Measurements from ENCODE around the gene RNASE1.
"Not testable (repeated sequence)": the region's sequence is repeated elsewhere in the genome, so short reads cannot be mapped to it uniquely, and the experiment has no call there.

Gene RNASE1
- total RNA-seq: 0 reads per million in 9 experiments

DNA sequence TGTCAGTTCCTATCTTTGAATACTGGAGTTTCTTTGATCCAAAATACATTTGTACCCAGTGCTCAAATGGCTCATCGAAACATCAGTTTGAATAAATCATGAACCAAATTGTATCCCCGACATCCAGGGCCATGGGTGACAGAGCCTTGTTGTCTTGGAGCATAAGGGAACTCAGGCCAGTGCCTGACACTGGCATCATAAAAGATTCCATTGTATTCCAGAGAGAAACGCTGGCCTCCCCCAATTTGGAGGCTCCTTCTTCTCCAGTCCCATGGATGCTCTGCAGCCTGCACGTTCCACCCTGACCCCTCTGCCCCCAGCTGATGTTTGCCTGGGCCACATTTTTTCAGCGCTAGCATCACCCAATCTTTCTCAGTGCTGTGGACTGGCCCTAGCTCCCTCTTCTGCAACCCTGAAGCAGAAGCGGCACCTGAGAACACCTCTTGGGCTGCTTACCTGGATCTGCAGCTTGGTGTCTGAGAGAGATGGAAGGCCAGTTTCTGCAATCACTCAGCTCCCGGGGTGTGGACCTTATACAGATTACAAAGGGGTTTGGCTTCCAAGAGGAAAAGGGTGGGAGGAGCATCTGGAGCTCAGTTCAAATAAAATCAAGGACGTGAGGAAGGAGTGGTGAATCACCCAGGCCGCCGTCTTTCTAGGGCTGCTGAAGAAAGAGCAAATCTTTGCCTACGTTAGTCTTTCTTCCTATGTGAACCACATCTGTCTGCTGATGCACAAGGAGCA, at the start of gene RNASE1:
RNASE1 (minus strand) TSS at position 504 of the 744 bp plus-strand sequence. CDS start 776 bp downstream, outside the sequence.
- no peak for ATAC-seq (replicated peaks)
- Mint-ChIP-seq H3K27ac (no peak within 1 kb of the TSS), H3K27me3 (peaks cover 37 to 67% of the 10 kb centered on the region in 2 donors)

DNA sequence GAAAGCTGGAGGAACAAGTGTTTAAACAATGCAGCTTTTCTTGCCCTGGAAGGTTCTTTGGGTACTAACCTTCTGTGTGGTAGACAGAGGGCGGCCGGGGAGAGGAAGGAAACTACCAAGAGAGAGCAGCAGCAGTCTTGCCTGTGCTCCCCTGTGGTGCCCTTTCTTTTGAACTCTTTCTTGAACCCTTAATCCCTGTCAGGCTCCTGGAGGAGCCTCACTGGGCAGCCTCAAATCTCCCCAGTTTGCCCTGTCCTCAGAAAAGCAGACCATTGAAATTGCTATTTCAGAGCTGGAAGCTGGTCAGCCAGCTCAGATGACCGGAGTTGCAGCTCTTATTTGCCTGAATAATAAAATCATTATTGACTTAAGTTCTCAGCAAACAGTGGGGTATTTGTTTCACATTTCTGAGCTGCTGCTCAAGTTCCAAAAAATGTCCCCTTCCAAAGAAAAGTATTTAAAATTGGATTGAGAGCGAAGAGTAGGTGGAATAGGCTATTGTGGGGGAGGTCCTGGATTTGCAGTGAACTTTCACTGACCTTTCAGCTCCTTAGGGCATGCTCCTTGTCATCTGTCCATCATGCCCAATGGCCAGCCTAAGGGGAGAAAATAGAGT, 46.4 kb upstream of the RNASE1 start:
- H3K36me3 Mint-ChIP-seq (ENCODE audit: insufficient read depth): no peaks in the 10 kb centered on the region
- no peak for DNase-seq
- H3K4me1 Mint-ChIP-seq (ENCODE audit: low read depth in 2 of 2): no peaks in the 10 kb centered on the region
- H3K9me3 Mint-ChIP-seq: no peaks in the 10 kb centered on the region
- peaks cover 12 to 36% of the 10 kb centered on the region in 2 donors for H3K27me3 Mint-ChIP-seq
- no peak for ATAC-seq (replicated peaks)
- H3K4me3 Mint-ChIP-seq: no peak overlapping the region
- H3K27ac Mint-ChIP-seq: no peak overlapping the region

More for the DNA sequence above, at the start of gene RNASE1:
- H3K9me3 Mint-ChIP-seq: no peaks in the 10 kb centered on the region
- DNase-seq: no peak
- H3K36me3 Mint-ChIP-seq (ENCODE audit: insufficient read depth): peaks cover 4% of the 10 kb centered on the region
- H3K4me3 Mint-ChIP-seq: no peak within 1 kb of the TSS
- peaks cover 0 to 7% of the 10 kb centered on the region in 2 donors for H3K4me1 Mint-ChIP-seq (ENCODE audit: low read depth in 2 of 2)

GRCh38 chr14:20848316-20848954, 45.8 kb upstream of the RNASE1 start:
- Mint-ChIP-seq H3K4me1 (ENCODE audit: low read depth in 2 of 2) (no peaks in the 10 kb centered on the region), H3K4me3 (no peak overlapping the region), H3K9me3 (no peaks in the 10 kb centered on the region), H3K27ac (no peak overlapping the region), H3K36me3 (ENCODE audit: insufficient read depth) (no peaks in the 10 kb centered on the region), H3K27me3 (peaks cover 12 to 36% of the 10 kb centered on the region in 2 donors)
- DNase-seq (no peak), ATAC-seq (replicated peaks) (no peak)

- Mint-ChIP-seq H3K4me3 (no peak overlapping the region), H3K27me3 (peaks cover 12 to 36% of the 10 kb centered on the region in 2 donors), H3K4me1 (ENCODE audit: low read depth in 2 of 2) (no peaks in the 10 kb centered on the region), H3K36me3 (ENCODE audit: insufficient read depth) (no peaks in the 10 kb centered on the region), H3K27ac (no peak overlapping the region), H3K9me3 (no peaks in the 10 kb centered on the region)
- DNase-seq (no peak), ATAC-seq (replicated peaks) (no peak)
Observed at GRCh38 chr14:20846560-20846959, 43.9 kb upstream of the RNASE1 start.

DNA sequence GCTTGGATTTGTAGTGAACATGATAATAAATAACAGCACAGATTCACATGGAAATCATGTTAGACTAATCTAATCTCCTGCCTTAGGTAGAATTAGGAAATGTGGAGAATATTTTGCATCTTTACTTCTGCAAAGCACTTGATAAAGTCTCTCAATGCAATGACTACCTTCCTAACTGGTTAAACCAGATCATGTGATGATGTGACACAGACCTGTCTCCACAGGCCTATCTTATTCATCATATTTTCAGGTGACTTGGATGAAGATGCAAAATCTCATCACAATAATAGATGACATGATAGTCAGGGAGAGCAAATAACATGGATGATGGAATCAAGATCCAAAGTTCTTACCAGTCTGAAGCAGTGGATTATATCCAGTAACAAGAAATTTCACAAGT, 38.5 kb upstream of the RNASE1 start:
- no peak for DNase-seq
- ATAC-seq (replicated peaks): no peak
- Mint-ChIP-seq H3K9me3 (no peaks in the 10 kb centered on the region), H3K36me3 (ENCODE audit: insufficient read depth) (no peaks in the 10 kb centered on the region), H3K27ac (no peak overlapping the region), H3K27me3 (peaks cover 0 to 9% of the 10 kb centered on the region in 2 donors), H3K4me3 (no peak overlapping the region), H3K4me1 (ENCODE audit: low read depth in 2 of 2) (peaks cover 0 to 2% of the 10 kb centered on the region in 2 donors)

GRCh38 chr14:20837831-20838230, 35.2 kb upstream of the RNASE1 start:
- ATAC-seq (replicated peaks) (no peak), DNase-seq (no peak)
- H3K4me3 Mint-ChIP-seq: no peak overlapping the region
- peaks cover 0 to 2% of the 10 kb centered on the region in 2 donors for H3K4me1 Mint-ChIP-seq (ENCODE audit: low read depth in 2 of 2)
- no peaks in the 10 kb centered on the region for H3K36me3 Mint-ChIP-seq (ENCODE audit: insufficient read depth)
- H3K27me3 Mint-ChIP-seq: peaks cover 0 to 6% of the 10 kb centered on the region in 2 donors
- H3K9me3 Mint-ChIP-seq: no peaks in the 10 kb centered on the region
- no peak overlapping the region for H3K27ac Mint-ChIP-seq

DNA sequence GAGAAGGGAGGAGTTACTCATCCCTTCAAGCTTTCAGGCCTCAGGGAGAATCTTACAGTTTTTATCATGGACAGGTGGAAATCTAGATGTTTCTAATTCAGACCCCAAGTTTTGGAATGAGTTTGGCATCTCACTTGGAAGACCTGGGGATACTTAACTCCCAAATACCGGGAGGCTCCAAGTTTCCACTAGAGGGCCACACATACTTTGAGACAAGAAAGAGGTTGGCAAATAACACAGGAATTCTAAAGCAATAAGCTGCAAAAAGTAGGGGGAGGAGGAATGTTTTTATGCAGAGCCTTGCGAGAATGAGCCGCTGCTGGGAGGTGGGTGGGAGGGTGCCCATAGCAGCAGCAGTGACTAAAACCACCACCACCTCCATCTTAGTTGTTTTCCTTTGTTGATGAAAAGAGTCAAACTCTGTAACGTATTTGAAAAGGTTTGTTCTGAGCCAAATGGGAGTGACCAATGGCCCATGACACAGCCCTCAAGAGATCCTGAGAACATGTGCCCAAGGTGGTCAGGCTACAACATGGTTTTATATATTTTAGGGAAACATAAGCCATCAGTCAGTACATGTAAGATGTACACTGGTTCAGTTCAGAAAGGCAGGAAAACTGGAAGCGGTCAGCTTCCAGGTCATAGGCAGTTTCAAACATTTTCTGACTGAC, 34.2 kb upstream of the RNASE1 start:
- Mint-ChIP-seq H3K27ac (no peak overlapping the region), H3K9me3 (no peaks in the 10 kb centered on the region), H3K4me3 (no peak overlapping the region), H3K4me1 (ENCODE audit: low read depth in 2 of 2) (peaks cover 0 to 2% of the 10 kb centered on the region in 2 donors), H3K27me3 (no peaks in the 10 kb centered on the region), H3K36me3 (ENCODE audit: insufficient read depth) (no peaks in the 10 kb centered on the region)
- DNase-seq (no peak), ATAC-seq (replicated peaks) (no peak)

- H3K9me3 Mint-ChIP-seq: no peaks in the 10 kb centered on the region
- no peak overlapping the region for H3K4me3 Mint-ChIP-seq
- no peak overlapping the region for H3K27ac Mint-ChIP-seq
- H3K4me1 Mint-ChIP-seq (ENCODE audit: low read depth in 2 of 2): peaks cover 0 to 2% of the 10 kb centered on the region in 2 donors
- no peak for ATAC-seq (replicated peaks)
- no peaks in the 10 kb centered on the region for H3K36me3 Mint-ChIP-seq (ENCODE audit: insufficient read depth)
- H3K27me3 Mint-ChIP-seq: no peaks in the 10 kb centered on the region
- DNase-seq: no peak
Observed at GRCh38 chr14:20834899-20835298, 32.3 kb upstream of the RNASE1 start.

- Mint-ChIP-seq H3K27ac (no peak overlapping the region), H3K4me1 (ENCODE audit: low read depth in 2 of 2) (peaks cover 0 to 4% of the 10 kb centered on the region in 2 donors), H3K36me3 (ENCODE audit: insufficient read depth) (peaks cover 3% of the 10 kb centered on the region), H3K27me3 (peaks cover 0 to 13% of the 10 kb centered on the region in 2 donors), H3K9me3 (peaks cover 0 to 6% of the 10 kb centered on the region in 2 donors), H3K4me3 (no peak overlapping the region)
- peak; percentile 44 for ATAC-seq (replicated peaks)
- DNase-seq: no peak
Observed at GRCh38 chr14:20830831-20831230, 28.2 kb upstream of the RNASE1 start.

GRCh38 chr14:20828024-20828694, 25.5 kb upstream of the RNASE1 start:
- H3K4me1 Mint-ChIP-seq (ENCODE audit: low read depth in 2 of 2); H3K36me3 Mint-ChIP-seq (ENCODE audit: insufficient read depth); H3K27ac Mint-ChIP-seq; DNase-seq; H3K9me3 Mint-ChIP-seq; H3K4me3 Mint-ChIP-seq; ATAC-seq (replicated peaks): not testable (repeated sequence)
- peaks cover 14 to 21% of the 10 kb centered on the region in 2 donors for H3K27me3 Mint-ChIP-seq

- H3K9me3 Mint-ChIP-seq: peaks cover 0 to 6% of the 10 kb centered on the region in 2 donors
- no peak overlapping the region for H3K27ac Mint-ChIP-seq
- H3K4me3 Mint-ChIP-seq: peak overlapping the region in 1 of 2 donors; percentile 5
- peaks cover 3% of the 10 kb centered on the region for H3K36me3 Mint-ChIP-seq (ENCODE audit: insufficient read depth)
- no peak for DNase-seq
- ATAC-seq (replicated peaks): no peak
- H3K27me3 Mint-ChIP-seq: peaks cover 20 to 29% of the 10 kb centered on the region in 2 donors
- peaks cover 0 to 4% of the 10 kb centered on the region in 2 donors for H3K4me1 Mint-ChIP-seq (ENCODE audit: low read depth in 2 of 2)
Observed at GRCh38 chr14:20827326-20827725, 24.7 kb upstream of the RNASE1 start.

DNA sequence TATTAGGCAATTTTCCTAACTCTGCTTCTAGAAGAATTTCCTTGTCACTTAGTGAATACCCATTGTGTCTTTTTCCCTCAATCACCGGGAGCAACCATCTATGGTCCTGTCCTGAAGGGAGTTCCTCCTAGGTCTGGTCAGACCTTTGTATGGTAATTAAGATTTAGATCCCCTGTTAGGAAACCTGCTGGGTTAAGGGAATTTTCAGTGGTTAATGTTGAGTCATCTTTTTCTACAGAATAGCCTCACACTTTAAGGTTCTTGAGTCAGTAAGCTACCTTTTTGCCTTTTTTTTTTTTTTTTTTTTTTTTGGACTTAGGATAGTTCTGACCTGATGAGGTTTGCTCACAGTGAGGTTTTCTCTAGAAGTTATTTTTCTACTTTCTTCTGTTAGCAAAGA, 24.0 kb upstream of the RNASE1 start:
- not testable (repeated sequence) for H3K4me3 Mint-ChIP-seq; H3K36me3 Mint-ChIP-seq (ENCODE audit: insufficient read depth); ATAC-seq (replicated peaks); H3K9me3 Mint-ChIP-seq; DNase-seq; H3K4me1 Mint-ChIP-seq (ENCODE audit: low read depth in 2 of 2); H3K27ac Mint-ChIP-seq
- H3K27me3 Mint-ChIP-seq: peaks cover 27 to 36% of the 10 kb centered on the region in 2 donors

- H3K4me3 Mint-ChIP-seq: no peak overlapping the region
- peaks cover 3% of the 10 kb centered on the region for H3K36me3 Mint-ChIP-seq (ENCODE audit: insufficient read depth)
- peaks cover 0 to 6% of the 10 kb centered on the region in 2 donors for H3K9me3 Mint-ChIP-seq
- DNase-seq (no peak), ATAC-seq (replicated peaks) (no peak)
- H3K27me3 Mint-ChIP-seq: peaks cover 41 to 49% of the 10 kb centered on the region in 2 donors
- peaks cover 0 to 4% of the 10 kb centered on the region in 2 donors for H3K4me1 Mint-ChIP-seq (ENCODE audit: low read depth in 2 of 2)
- no peak overlapping the region for H3K27ac Mint-ChIP-seq
Observed at GRCh38 chr14:20823859-20824258, 21.2 kb upstream of the RNASE1 start.
